H1 (cell line): ENCODE measurements around the gene PRKCH. TPM values are rescaled to one million over a fixed set of nuclear protein-coding genes. Genes with fewer than 3 reads are reported as not detected.
A peak's percentile ranks its signal among the peaks of the same experiment; 100 is the strongest.

Experiments
- ATF2 ChIP-seq: IDR thresholded peaks from 2 replicates; pipeline ENCODE4 v1.6.1; 2012; ENCODE audit warnings: low read length, inconsistent platforms
- HDAC2 ChIP-seq, 2 experiments: fragments of 300-600 bp in 1 of 2; sonication (generic) in 1 of 2; IDR thresholded peaks; 2 replicates each; pipeline ENCODE4 v1.6.1; 2011 to 2012; ENCODE audit warnings: low read depth in 2 of 2, low read length in 2 of 2, mild to moderate bottlenecking in 2 of 2, moderate library complexity in 2 of 2, borderline replicate concordance in 1 of 2, inconsistent platforms in 1 of 2
- KDM4A ChIP-seq: IDR thresholded peaks from one replicate; pipeline ENCODE4 v1.7.1; 2012; ENCODE audit warnings: low read depth, mild to moderate bottlenecking, moderate library complexity, low read length, inconsistent platforms; ENCODE audit not compliant: severe bottlenecking
- RAD21 ChIP-seq, 2 experiments: IDR thresholded peaks in 1 of 2; conservative IDR thresholded peaks in 1 of 2; 2 replicates each; pipeline ENCODE4 v1.6.1; 2011; ENCODE audit warnings: low read depth in 2 of 2, low read length in 2 of 2, improper control_type of control experiment in 1 of 2, inconsistent platforms in 1 of 2, mild to moderate bottlenecking in 1 of 2, moderate library complexity in 1 of 2
- RBBP5 ChIP-seq: IDR thresholded peaks from 2 replicates; pipeline ENCODE4 v1.7.1; 2012; ENCODE audit warnings: low read depth, mild to moderate bottlenecking, inconsistent platforms, low read length, moderate library complexity, borderline replicate concordance
- SIN3A ChIP-seq, 2 experiments: IDR thresholded peaks in 1 of 2; conservative IDR thresholded peaks in 1 of 2; 2 replicates each; pipeline ENCODE4 v1.6.1; 2011 to 2012; ENCODE audit warnings: low read length in 2 of 2, improper control_type of control experiment in 1 of 2, low read depth in 1 of 2, mild to moderate bottlenecking in 1 of 2
- SP1 ChIP-seq: IDR thresholded peaks from 2 replicates; pipeline ENCODE4 v1.6.1; 2011; ENCODE audit warnings: low read depth, low read length
- SRF ChIP-seq: IDR thresholded peaks from 2 replicates; pipeline ENCODE4 v1.6.1; 2011; ENCODE audit warnings: mild to moderate bottlenecking, low read depth, low read length, moderate library complexity
- TAF7 ChIP-seq: optimal IDR thresholded peaks from 2 replicates; pipeline ENCODE3; 2011; ENCODE audit warnings: low read depth, mild to moderate bottlenecking, inconsistent platforms, low read length, moderate library complexity, borderline replicate concordance
- polyA plus RNA-seq, 7 experiments: library from polyadenylated mRNA; depleted of rRNA in 3 of 7; stranded (reverse) in 5 of 7; unstranded in 2 of 7; fragments of >200 nt in 5 of 7; fragments of 200-250 nt in 2 of 7; gene quantifications; 1 replicate in 5 of 7; 2 replicates in 1 of 7; 4 replicates in 1 of 7; pipeline versions ENCODE4 v1.2.1 to v1.2.3, GENCODE V29; 2011 to 2013; ENCODE audit warnings: missing spikeins in 2 of 7, mixed read lengths in 2 of 7
- total RNA-seq: library from RNA; stranded (reverse); fragmentation: NEBNext Ultra II Directional; extraction: Animal tissue kit (Norgen Biotek cat#: 25700); gene quantifications from 2 replicates; pipeline ENCODE4 v1.2.1, GENCODE V29; 2021

PRKCH gene
- total and polyA plus RNA-seq, 2 of the 8 experiments (the other 6 are each of a cell fraction or from before 2014, with no cell fraction given): 6.4 to 7.0 TPM

GRCh38 chr14:61466249-61466904, 145.0 kb downstream of the PRKCH start (continued):
- 0 out of 2 replicates have a peak, but pooled peaks have one; percentile 62 for TF ChIP-seq ATF2
- peak; percentile 84 for TF ChIP-seq SP1
- peak in 1 of 2 experiments; percentile 11; a peak in 1 of 4 replicates for TF ChIP-seq RAD21 (IDR thresholded peaks at IDR 0.05 in 1 of 2, conservative IDR thresholded peaks at IDR 0.05 in 1 of 2; ENCODE audit: low read depth in 2 of 2, low read length in 2 of 2)
- TF ChIP-seq SRF: no peak
- TF ChIP-seq KDM4A: no peak
- TF ChIP-seq TAF7: no peak
- peak; percentile 23; the same call in 1 of the 2 replicates for TF ChIP-seq RBBP5
- peak in 1 of 2 experiments; percentile 74; a peak in 1 of 4 replicates for TF ChIP-seq HDAC2 (IDR thresholded peaks at IDR 0.05; ENCODE audit: borderline replicate concordance in 1 of 2, low read depth in 2 of 2, low read length in 2 of 2)
- TF ChIP-seq SIN3A (conservative IDR thresholded peaks at IDR 0.05 in 1 of 2, IDR thresholded peaks at IDR 0.05 in 1 of 2; ENCODE audit: low read depth in 1 of 2, low read length in 2 of 2): no peak
